ENCODE data around the gene SERPINI1.

DNA sequence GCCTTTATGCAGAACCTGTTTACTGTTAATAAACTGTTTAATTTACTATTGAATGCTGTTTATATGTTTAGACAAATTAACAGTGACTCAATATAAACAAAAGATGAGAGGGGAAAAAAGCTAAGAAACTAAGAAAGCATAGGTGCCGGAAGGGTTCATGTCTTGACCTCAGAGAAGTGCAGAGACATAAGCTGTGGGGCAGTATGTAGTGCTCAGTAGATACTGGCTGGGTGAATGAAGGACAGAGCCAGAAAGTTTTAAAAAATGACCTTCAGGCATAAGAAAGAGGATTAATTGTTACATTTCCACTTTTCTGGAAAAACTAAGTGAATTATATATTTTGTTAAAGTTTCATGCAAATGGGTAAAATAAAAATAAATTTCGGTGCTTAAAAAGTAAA lies 14.2 kb downstream of the SERPINI1 start:
- TF ChIP-seq, protein P1, sequence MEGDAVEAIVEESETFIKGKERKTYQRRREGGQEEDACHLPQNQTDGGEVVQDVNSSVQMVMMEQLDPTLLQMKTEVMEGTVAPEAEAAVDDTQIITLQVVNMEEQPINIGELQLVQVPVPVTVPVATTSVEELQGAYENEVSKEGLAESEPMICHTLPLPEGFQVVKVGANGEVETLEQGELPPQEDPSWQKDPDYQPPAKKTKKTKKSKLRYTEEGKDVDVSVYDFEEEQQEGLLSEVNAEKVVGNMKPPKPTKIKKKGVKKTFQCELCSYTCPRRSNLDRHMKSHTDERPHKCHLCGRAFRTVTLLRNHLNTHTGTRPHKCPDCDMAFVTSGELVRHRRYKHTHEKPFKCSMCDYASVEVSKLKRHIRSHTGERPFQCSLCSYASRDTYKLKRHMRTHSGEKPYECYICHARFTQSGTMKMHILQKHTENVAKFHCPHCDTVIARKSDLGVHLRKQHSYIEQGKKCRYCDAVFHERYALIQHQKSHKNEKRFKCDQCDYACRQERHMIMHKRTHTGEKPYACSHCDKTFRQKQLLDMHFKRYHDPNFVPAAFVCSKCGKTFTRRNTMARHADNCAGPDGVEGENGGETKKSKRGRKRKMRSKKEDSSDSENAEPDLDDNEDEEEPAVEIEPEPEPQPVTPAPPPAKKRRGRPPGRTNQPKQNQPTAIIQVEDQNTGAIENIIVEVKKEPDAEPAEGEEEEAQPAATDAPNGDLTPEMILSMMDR (IDR thresholded peaks at IDR 0.05), result no peak
- TF ChIP-seq POLR2A (IDR thresholded peaks at IDR 0.05), result no peak
